ENCODE data around the gene CEBPG. TPM values are rescaled to one million over a fixed set of nuclear protein-coding genes. Genes with fewer than 3 reads are reported as not detected.

The CEBPG gene
- total RNA-seq, 1 experiment from 2014 or later = 48.6 TPM

DNA sequence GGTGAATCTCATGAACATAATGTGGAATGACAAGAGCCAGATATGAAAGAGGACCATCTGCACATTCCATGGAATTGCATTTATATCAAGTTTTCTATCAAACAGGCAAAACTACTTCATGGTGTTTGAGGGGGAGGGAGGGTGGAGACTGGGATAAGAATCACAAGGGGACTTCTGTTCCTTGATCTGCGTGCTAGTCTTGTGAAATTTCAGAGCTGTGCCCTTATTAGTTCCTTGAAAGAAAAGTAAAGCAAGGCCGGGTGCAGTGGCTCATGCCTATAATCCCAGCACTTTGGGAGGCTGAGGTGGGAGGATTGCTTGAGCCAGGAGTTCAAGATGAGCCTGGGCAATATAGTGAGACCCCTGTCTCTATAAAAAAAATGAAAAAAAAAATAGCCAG, 30.2 kb upstream of the CEBPG start:
- no peak for DNase-seq (ENCODE audit: low spot score)
- Histone ChIP-seq H3K4me3 (ENCODE audit: low read depth, low read length, poor library complexity, severe bottlenecking) (no peak overlapping the region), H3K4me1 (ENCODE audit: insufficient read depth, low read length, poor library complexity, severe bottlenecking) (no peaks in the 10 kb centered on the region), H3K9me3 (ENCODE audit: low read depth, low read length, poor library complexity, severe bottlenecking) (no peaks in the 10 kb centered on the region), H3K27ac (ENCODE audit: low read depth, low read length, poor library complexity, severe bottlenecking) (no peak overlapping the region), H3K27me3 (replicated peaks; ENCODE audit: insufficient read depth, low read depth, low read length, poor library complexity) (peaks cover 80% of the 10 kb centered on the region), H3K36me3 (ENCODE audit: insufficient read depth, low read length, poor library complexity, severe bottlenecking) (no peaks in the 10 kb centered on the region)
- CTCF ChIA-PET = interaction anchor here (0.6 kb wide), 1 partner anchor 455 kb away, joined by 3 read pairs; no protein-coding TSS in a partner anchor
- intact Hi-C loops (cut with micrococcal nuclease; ENCODE audit: unreplicated experiment) = no loop called here
- POLR2A ChIA-PET (ENCODE audit: low non-redundant PET) = no interaction called here
- no peak for TF ChIP-seq EZH2 (IDR thresholded peaks at IDR 0.05; ENCODE audit: borderline replicate concordance, low read depth, low read length, poor library complexity, severe bottlenecking)
- TF ChIP-seq, protein P1, sequence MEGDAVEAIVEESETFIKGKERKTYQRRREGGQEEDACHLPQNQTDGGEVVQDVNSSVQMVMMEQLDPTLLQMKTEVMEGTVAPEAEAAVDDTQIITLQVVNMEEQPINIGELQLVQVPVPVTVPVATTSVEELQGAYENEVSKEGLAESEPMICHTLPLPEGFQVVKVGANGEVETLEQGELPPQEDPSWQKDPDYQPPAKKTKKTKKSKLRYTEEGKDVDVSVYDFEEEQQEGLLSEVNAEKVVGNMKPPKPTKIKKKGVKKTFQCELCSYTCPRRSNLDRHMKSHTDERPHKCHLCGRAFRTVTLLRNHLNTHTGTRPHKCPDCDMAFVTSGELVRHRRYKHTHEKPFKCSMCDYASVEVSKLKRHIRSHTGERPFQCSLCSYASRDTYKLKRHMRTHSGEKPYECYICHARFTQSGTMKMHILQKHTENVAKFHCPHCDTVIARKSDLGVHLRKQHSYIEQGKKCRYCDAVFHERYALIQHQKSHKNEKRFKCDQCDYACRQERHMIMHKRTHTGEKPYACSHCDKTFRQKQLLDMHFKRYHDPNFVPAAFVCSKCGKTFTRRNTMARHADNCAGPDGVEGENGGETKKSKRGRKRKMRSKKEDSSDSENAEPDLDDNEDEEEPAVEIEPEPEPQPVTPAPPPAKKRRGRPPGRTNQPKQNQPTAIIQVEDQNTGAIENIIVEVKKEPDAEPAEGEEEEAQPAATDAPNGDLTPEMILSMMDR (conservative IDR thresholded peaks at IDR 0.05; ENCODE audit: low read depth, low read length) = no peak
- BruUV-seq (replicated peaks) = no TSS peak

DNA sequence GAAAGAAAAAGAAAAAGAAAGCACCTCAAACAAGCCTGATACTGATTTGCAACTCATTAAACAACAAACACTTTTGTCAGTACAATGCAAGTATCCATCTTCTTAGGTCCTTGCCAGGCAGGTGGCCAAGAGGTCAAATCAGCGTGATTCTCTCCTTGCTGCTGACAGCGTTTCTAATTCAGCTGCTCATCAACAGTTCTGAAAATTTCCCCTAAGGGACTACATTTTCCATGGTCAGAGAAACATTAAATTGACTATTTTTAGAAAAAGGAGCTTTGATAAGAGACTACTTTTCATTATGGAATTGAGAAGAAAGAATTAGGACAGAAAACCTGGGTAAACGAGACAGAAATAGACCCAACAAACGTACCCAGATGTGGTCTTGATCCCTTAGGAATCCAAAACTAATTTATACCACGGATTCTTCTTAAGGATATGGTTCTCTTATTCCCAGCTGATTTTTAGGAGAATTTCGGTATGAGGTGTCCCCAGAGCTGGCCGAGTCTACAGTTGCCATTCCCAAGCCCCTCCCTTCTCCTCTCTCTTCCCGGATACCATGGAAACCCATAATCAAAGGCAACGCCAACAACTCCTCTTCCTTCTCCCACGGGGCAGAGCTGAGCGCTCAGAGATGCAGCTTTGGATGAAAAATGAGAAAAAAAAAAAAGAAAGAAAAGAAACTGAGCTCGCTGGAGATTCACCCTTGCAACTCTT, 29.5 kb upstream of the CEBPG start:
- H3K27me3 ChIP-seq (replicated peaks; ENCODE audit: insufficient read depth, low read depth, low read length, poor library complexity) = peaks cover 73% of the 10 kb centered on the region
- intact Hi-C loops (cut with micrococcal nuclease; ENCODE audit: unreplicated experiment) = no loop called here
- TF ChIP-seq EZH2 (IDR thresholded peaks at IDR 0.05; ENCODE audit: borderline replicate concordance, low read depth, low read length, poor library complexity, severe bottlenecking) = no peak
- TF ChIP-seq, protein P1 (conservative IDR thresholded peaks at IDR 0.05; ENCODE audit: low read depth, low read length) = no peak
- BruUV-seq (replicated peaks) = no TSS peak
- ChIA-PET POLR2A (ENCODE audit: low non-redundant PET) (no interaction called here), CTCF (interaction anchor here (0.6 kb wide), 1 partner anchor 454 kb away, joined by 3 read pairs; no protein-coding TSS in a partner anchor)
- H3K4me1 ChIP-seq (ENCODE audit: insufficient read depth, low read length, poor library complexity, severe bottlenecking) = no peaks in the 10 kb centered on the region
- H3K9me3 ChIP-seq (ENCODE audit: low read depth, low read length, poor library complexity, severe bottlenecking) = no peaks in the 10 kb centered on the region
- H3K36me3 ChIP-seq (ENCODE audit: insufficient read depth, low read length, poor library complexity, severe bottlenecking) = no peaks in the 10 kb centered on the region
- no peak overlapping the region for H3K27ac ChIP-seq (ENCODE audit: low read depth, low read length, poor library complexity, severe bottlenecking)
- no peak for DNase-seq (ENCODE audit: low spot score)
- H3K4me3 ChIP-seq (ENCODE audit: low read depth, low read length, poor library complexity, severe bottlenecking) = no peak overlapping the region

DNA sequence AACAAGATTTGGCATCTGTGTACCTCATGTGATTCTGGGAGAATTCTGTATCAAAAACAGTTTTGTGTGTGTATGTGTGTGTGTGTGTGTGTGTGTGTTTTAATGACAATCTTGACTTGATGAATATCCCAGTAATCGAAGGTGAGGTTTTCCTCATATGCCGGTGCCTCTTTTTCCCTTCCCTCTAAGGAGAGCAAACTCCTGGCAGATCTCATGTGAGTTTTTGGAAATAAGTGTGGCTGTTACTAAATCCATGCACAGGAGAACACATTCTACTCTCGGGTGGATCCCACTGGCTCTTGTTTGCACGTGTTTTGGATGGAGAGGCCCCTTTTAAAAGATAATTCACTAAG, 29.0 kb upstream of the CEBPG start:
- H3K27me3 ChIP-seq (replicated peaks; ENCODE audit: insufficient read depth, low read depth, low read length, poor library complexity) = peaks cover 68% of the 10 kb centered on the region
- ChIA-PET POLR2A (ENCODE audit: low non-redundant PET) (no interaction called here), CTCF (no interaction called here)
- H3K4me3 ChIP-seq (ENCODE audit: low read depth, low read length, poor library complexity, severe bottlenecking) = no peak overlapping the region
- no peak for TF ChIP-seq EZH2 (IDR thresholded peaks at IDR 0.05; ENCODE audit: borderline replicate concordance, low read depth, low read length, poor library complexity, severe bottlenecking)
- TF ChIP-seq, protein P1 (conservative IDR thresholded peaks at IDR 0.05; ENCODE audit: low read depth, low read length) = no peak
- H3K9me3 ChIP-seq (ENCODE audit: low read depth, low read length, poor library complexity, severe bottlenecking) = no peaks in the 10 kb centered on the region
- intact Hi-C loops (cut with micrococcal nuclease; ENCODE audit: unreplicated experiment) = no loop called here
- no peaks in the 10 kb centered on the region for H3K4me1 ChIP-seq (ENCODE audit: insufficient read depth, low read length, poor library complexity, severe bottlenecking)
- BruUV-seq (replicated peaks) = no TSS peak
- no peak for DNase-seq (ENCODE audit: low spot score)
- H3K36me3 ChIP-seq (ENCODE audit: insufficient read depth, low read length, poor library complexity, severe bottlenecking) = no peaks in the 10 kb centered on the region
- no peak overlapping the region for H3K27ac ChIP-seq (ENCODE audit: low read depth, low read length, poor library complexity, severe bottlenecking)
